Activated naive CD8-positive, alpha-beta T cell treated with anti-CD3 and anti-CD28 coated beads, Interleukin-2, amount 10 ng/mL, durations not matched to agents 7 days and 5 days (primary cell): Measurements from ENCODE around the gene STARD13. TPM values are rescaled to one million over a fixed set of nuclear protein-coding genes. Genes with fewer than 3 reads are reported as not detected.

Experiments
- ATAC-seq: fragments of 150-1000 bp; cut with Tn5 transposase; one replicate; pipeline ENCODE4 v1.10.0; 2021; ENCODE audit warnings: low read depth, moderate library complexity
- POLR2A ChIA-PET: fragments of 350-600 bp; sonication (Branson Sonifier 250); formaldehyde crosslinking; loops from one replicate; lab custom pipeline; 2021; ENCODE audit warnings: antibody characterized with exemption; lab: Charles Lee
- DNase-seq: peaks from one replicate; pipeline ENCODE4 v3.0.0; 2021
- H3K27ac Mint-ChIP-seq: one replicate; pipeline ENCODE4 v1.8.0; 2022; ENCODE audit warnings: mild to moderate bottlenecking, mixed read lengths
- H3K27me3 Mint-ChIP-seq: one replicate; pipeline ENCODE4 v1.8.0; 2022; ENCODE audit warnings: mild to moderate bottlenecking, moderate library complexity, mixed read lengths
- H3K36me3 Mint-ChIP-seq: one replicate; pipeline ENCODE4 v1.8.0; 2021; ENCODE audit warnings: mild to moderate bottlenecking, mixed read lengths
- H3K4me1 Mint-ChIP-seq: one replicate; pipeline ENCODE4 v1.8.0; 2021; ENCODE audit warnings: mixed read lengths
- H3K4me3 Mint-ChIP-seq: one replicate; pipeline ENCODE4 v1.8.0; 2022; ENCODE audit warnings: mild to moderate bottlenecking, moderate library complexity, mixed read lengths
- H3K9me3 Mint-ChIP-seq: one replicate; pipeline ENCODE4 v1.8.0; 2021; ENCODE audit warnings: mixed read lengths
- total RNA-seq, 2 experiments: library from RNA; stranded (reverse); gene quantifications; one replicate each; pipeline ENCODE4 v1.2.3, GENCODE V29; 2021

The STARD13 gene
- total RNA-seq, 2 experiments from 2014 or later = 0.17 to 0.33 TPM

GRCh38 chr13:33150126-33150525 lies 135.4 kb downstream of the STARD13 start:
- no peak for DNase-seq
- no peak for ATAC-seq
- H3K9me3 Mint-ChIP-seq = no peaks in the 10 kb centered on the region
- no peak overlapping the region for H3K4me3 Mint-ChIP-seq
- POLR2A ChIA-PET = no interaction called here
- H3K27ac Mint-ChIP-seq = no peak overlapping the region
- peaks cover 3% of the 10 kb centered on the region for H3K27me3 Mint-ChIP-seq
- no peaks in the 10 kb centered on the region for H3K4me1 Mint-ChIP-seq
- no peaks in the 10 kb centered on the region for H3K36me3 Mint-ChIP-seq

GRCh38 chr13:33147832-33148231 lies 137.7 kb downstream of the STARD13 start:
- POLR2A ChIA-PET = no interaction called here
- no peaks in the 10 kb centered on the region for H3K36me3 Mint-ChIP-seq
- H3K4me3 Mint-ChIP-seq = no peak overlapping the region
- H3K4me1 Mint-ChIP-seq = no peaks in the 10 kb centered on the region
- H3K9me3 Mint-ChIP-seq = peaks cover 2% of the 10 kb centered on the region
- ATAC-seq = no peak
- DNase-seq = no peak
- H3K27me3 Mint-ChIP-seq = peaks cover 3% of the 10 kb centered on the region
- no peak overlapping the region for H3K27ac Mint-ChIP-seq

DNA sequence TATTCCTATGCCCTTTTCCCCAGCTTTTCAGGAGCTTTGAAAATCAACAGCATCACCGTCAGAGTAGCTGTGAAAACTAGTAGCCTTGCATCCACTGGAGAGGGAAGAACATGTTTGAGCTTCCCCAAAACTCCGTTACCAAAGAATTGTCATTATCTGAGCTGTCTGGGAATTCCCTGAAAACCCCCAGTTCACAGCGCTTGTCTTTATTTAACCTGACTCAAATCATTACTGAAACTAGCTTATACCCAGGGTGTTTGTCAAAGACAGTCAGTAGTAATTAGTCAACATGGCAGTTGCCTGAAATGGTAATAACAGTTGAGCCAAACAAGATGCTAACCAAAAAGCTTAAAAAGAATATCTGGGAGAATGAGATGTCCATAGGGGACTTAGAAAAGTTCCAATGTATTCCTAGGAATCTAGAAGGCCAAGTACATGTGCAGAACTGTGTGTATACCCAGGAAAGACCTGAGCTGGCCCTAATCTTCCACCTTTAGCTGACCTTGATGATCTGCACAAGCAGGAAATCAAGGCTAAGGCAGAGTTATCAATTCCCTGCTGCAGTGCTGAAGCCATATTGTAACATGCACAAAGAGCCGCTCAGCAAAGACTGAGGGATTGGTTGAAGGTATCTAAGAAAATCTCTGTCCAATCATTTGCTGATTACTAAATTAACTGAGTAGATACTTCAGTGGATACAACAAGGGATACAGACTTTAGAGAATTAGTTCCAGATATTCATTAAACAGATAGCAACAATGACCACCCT lies 138.5 kb downstream of the STARD13 start:
- ATAC-seq (no peak), DNase-seq (no peak)
- H3K9me3 Mint-ChIP-seq = peaks cover 2% of the 10 kb centered on the region
- no peaks in the 10 kb centered on the region for H3K27me3 Mint-ChIP-seq
- H3K36me3 Mint-ChIP-seq = no peaks in the 10 kb centered on the region
- POLR2A ChIA-PET = no interaction called here
- H3K4me1 Mint-ChIP-seq = no peaks in the 10 kb centered on the region
- no peak overlapping the region for H3K27ac Mint-ChIP-seq
- no peak overlapping the region for H3K4me3 Mint-ChIP-seq

GRCh38 chr13:33145667-33146066 lies 139.9 kb downstream of the STARD13 start:
- no peak for DNase-seq
- H3K27ac Mint-ChIP-seq = no peak overlapping the region
- no peak overlapping the region for H3K4me3 Mint-ChIP-seq
- H3K36me3 Mint-ChIP-seq = no peaks in the 10 kb centered on the region
- H3K9me3 Mint-ChIP-seq = peaks cover 2% of the 10 kb centered on the region
- no peak for ATAC-seq
- POLR2A ChIA-PET = no interaction called here
- no peaks in the 10 kb centered on the region for H3K27me3 Mint-ChIP-seq
- no peaks in the 10 kb centered on the region for H3K4me1 Mint-ChIP-seq

GRCh38 chr13:33144358-33144784 lies 141.2 kb downstream of the STARD13 start:
- peaks cover 2% of the 10 kb centered on the region for H3K9me3 Mint-ChIP-seq
- H3K36me3 Mint-ChIP-seq = no peaks in the 10 kb centered on the region
- POLR2A ChIA-PET = no interaction called here
- no peaks in the 10 kb centered on the region for H3K27me3 Mint-ChIP-seq
- H3K4me3 Mint-ChIP-seq = no peak overlapping the region
- H3K4me1 Mint-ChIP-seq = no peaks in the 10 kb centered on the region
- H3K27ac Mint-ChIP-seq = no peak overlapping the region
- ATAC-seq (no peak), DNase-seq (no peak)

DNA sequence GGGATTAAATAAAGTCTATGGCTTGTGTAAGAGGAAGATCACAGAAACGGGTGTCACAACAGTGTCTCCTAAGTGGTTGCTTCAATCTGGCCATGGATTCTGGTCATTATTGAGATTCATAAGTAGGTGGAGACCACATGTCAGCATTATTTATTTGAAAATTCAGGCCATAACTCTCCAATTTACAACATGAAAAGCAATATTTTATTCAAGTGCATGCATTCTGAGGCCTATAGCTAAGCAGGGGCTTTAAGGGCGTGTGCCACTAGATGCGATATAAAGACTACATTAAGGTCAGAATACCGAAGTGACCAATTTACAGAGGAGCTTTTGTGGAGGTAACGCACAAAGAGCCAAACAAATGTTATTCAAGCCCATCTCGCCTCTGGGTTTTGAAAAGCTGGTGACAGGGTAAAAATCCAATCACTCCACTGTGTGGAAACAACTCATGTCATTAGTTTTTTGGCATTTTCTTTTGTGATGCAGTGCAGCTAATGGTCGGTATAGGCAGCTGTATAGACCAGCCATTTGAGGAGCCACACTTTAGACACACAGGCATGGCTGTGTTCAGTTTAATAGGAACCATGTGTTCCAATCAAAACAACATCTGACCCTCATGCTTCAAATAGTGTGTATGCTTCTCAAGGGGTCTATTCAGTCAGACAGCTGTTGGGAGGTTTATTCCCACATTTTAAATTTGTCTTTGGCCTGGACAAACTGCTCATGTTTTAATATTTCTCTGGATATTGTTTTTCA lies 145.6 kb downstream of the STARD13 start:
- Mint-ChIP-seq H3K4me3 (no peak overlapping the region), H3K36me3 (no peaks in the 10 kb centered on the region), H3K27ac (no peak overlapping the region), H3K9me3 (peaks cover 3% of the 10 kb centered on the region), H3K27me3 (no peaks in the 10 kb centered on the region), H3K4me1 (no peaks in the 10 kb centered on the region)
- POLR2A ChIA-PET = interaction anchor here (0.7 kb wide), 1 partner anchor 579 kb away, joined by 3 read pairs; no protein-coding TSS in a partner anchor
- no peak for ATAC-seq
- DNase-seq = no peak

GRCh38 chr13:33139184-33139583 lies 146.4 kb downstream of the STARD13 start:
- POLR2A ChIA-PET = no interaction called here
- no peak overlapping the region for H3K4me3 Mint-ChIP-seq

DNA sequence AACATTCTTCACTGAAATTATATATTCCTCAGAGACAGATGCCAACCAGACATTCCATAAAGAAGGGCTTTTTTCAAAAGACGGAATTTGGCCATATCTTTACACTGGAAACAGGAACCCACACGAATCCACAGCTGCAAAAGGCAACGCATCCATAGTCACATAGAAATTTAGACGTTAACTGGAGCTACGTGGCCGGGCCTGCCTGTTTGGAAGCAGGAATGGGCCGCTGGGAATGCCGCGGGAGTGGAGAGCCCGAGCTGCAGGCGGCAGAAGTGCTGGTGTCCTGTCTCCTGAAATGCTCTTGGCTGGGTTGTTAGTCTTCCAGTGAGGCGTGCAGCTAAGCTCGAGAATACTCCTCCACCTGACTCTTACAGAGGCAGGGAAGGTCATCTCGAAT lies 147.1 kb downstream of the STARD13 start:
- DNase-seq (no peak), ATAC-seq (no peak)
- Mint-ChIP-seq H3K27me3 (no peaks in the 10 kb centered on the region), H3K4me3 (no peak overlapping the region), H3K36me3 (no peaks in the 10 kb centered on the region), H3K4me1 (no peaks in the 10 kb centered on the region), H3K27ac (no peak overlapping the region), H3K9me3 (peaks cover 5% of the 10 kb centered on the region)
- POLR2A ChIA-PET = no interaction called here

More at GRCh38 chr13:33139184-33139583, 146.4 kb downstream of the STARD13 start:
- Mint-ChIP-seq H3K36me3 (no peaks in the 10 kb centered on the region), H3K4me1 (no peaks in the 10 kb centered on the region), H3K27me3 (no peaks in the 10 kb centered on the region), H3K9me3 (peaks cover 4% of the 10 kb centered on the region), H3K27ac (no peak overlapping the region)
- DNase-seq (no peak), ATAC-seq (no peak)

- DNase-seq (no peak), ATAC-seq (no peak)
- peaks cover 5% of the 10 kb centered on the region for H3K9me3 Mint-ChIP-seq
- no peak overlapping the region for H3K4me3 Mint-ChIP-seq
- no peaks in the 10 kb centered on the region for H3K27me3 Mint-ChIP-seq
- no peaks in the 10 kb centered on the region for H3K36me3 Mint-ChIP-seq
- H3K27ac Mint-ChIP-seq = no peak overlapping the region
- POLR2A ChIA-PET = no interaction called here
- no peaks in the 10 kb centered on the region for H3K4me1 Mint-ChIP-seq
Observed at GRCh38 chr13:33137721-33138120, 147.8 kb downstream of the STARD13 start.

DNA sequence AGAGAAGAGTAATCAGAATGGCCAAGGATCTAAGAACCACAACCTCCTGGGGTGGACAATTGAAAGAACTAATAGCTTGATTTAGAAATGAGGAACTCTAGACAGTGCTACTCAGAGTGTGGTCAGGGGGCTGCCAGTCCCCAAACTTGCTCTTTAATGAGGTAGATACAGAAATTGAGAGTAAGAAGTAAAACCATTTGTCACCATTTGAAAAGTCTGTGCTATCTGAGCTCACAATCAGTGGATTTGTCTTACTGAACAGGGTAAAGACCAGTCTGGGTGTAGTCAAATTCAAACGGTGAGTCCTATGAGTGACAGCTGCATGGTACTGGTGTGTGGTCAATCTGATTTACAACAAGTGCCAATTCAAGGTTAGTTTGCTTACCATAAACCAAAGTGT lies 150.5 kb downstream of the STARD13 start:
- no peaks in the 10 kb centered on the region for H3K36me3 Mint-ChIP-seq
- H3K4me3 Mint-ChIP-seq = no peak overlapping the region
- no peak overlapping the region for H3K27ac Mint-ChIP-seq
- H3K27me3 Mint-ChIP-seq = no peaks in the 10 kb centered on the region
- H3K4me1 Mint-ChIP-seq = no peaks in the 10 kb centered on the region
- POLR2A ChIA-PET = no interaction called here
- ATAC-seq = no peak
- no peak for DNase-seq
- peaks cover 5% of the 10 kb centered on the region for H3K9me3 Mint-ChIP-seq

- no peak for DNase-seq
- POLR2A ChIA-PET = no interaction called here
- Mint-ChIP-seq H3K4me3 (no peak overlapping the region), H3K4me1 (no peaks in the 10 kb centered on the region), H3K9me3 (peaks cover 5% of the 10 kb centered on the region), H3K36me3 (no peaks in the 10 kb centered on the region), H3K27me3 (no peaks in the 10 kb centered on the region), H3K27ac (no peak overlapping the region)
- ATAC-seq = no peak
Observed at GRCh38 chr13:33134213-33134612, 151.3 kb downstream of the STARD13 start.

- Mint-ChIP-seq H3K27ac (no peak overlapping the region), H3K27me3 (peaks cover 1% of the 10 kb centered on the region)
- POLR2A ChIA-PET = no interaction called here
Observed at GRCh38 chr13:33132644-33133440, 152.7 kb downstream of the STARD13 start.

DNA sequence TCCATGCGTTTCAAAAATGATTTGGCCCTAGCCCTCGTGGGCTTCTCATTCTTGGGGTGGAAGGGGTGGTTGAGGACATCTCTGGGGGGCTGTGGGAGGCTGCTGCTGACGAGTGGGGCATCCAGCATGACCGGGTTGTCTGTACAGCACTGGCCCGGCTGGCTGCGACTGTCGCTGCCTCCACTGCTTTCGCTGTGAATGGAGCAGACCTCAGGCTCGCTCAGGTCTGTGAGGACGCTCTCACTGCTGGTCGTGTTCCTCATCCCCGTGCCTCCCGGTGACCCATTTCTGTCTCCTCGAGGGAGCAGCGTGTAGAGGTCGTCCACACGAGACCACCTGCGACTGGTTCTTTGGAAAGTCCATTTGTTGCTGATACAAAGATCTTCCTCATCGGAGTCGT lies 155.7 kb downstream of the STARD13 start:
- no peak overlapping the region for H3K27ac Mint-ChIP-seq
- POLR2A ChIA-PET = no interaction called here
- peaks cover 4% of the 10 kb centered on the region for H3K27me3 Mint-ChIP-seq
- H3K4me3 Mint-ChIP-seq = no peak overlapping the region
- no peak for ATAC-seq
- peaks cover 1% of the 10 kb centered on the region for H3K4me1 Mint-ChIP-seq
- no peak for DNase-seq
- H3K36me3 Mint-ChIP-seq = no peaks in the 10 kb centered on the region
- H3K9me3 Mint-ChIP-seq = peaks cover 3% of the 10 kb centered on the region

More at GRCh38 chr13:33132644-33133440, 152.7 kb downstream of the STARD13 start:
- Mint-ChIP-seq H3K9me3 (peaks cover 5% of the 10 kb centered on the region), H3K4me3 (no peak overlapping the region), H3K4me1 (no peaks in the 10 kb centered on the region), H3K36me3 (no peaks in the 10 kb centered on the region)
- ATAC-seq = no peak
- no peak for DNase-seq
